Gastrocnemius medialis (tissue), 4 donors: ENCODE measurements around the gene TMEM163. TPM values are rescaled to one million over a fixed set of nuclear protein-coding genes. Genes with fewer than 3 reads are reported as not detected.

Source experiments
- ATAC-seq, 2 donors: fragments of 150-250 bp; one replicate each; pipeline ENCODE4 v1.9.1; 2016
- DNase-seq, 2 donors: peaks; one replicate each; pipeline ENCODE4 v3.0.0-alpha.2; 2019
- H3K27ac ChIP-seq, 4 donors: fragments of 200-600 bp; sonication (generic); 1 replicate in 1 of 4; 2 replicates in 3 of 4; pipeline ENCODE4 v1.5.1; 2016 to 2018; ENCODE audit warnings: mild to moderate bottlenecking in 2 of 4, moderate library complexity in 1 of 4
- H3K27me3 ChIP-seq, 3 donors: fragments of 200-600 bp; sonication (generic) in 2 of 3; 1 replicate in 1 of 3; 2 replicates in 2 of 3; pipeline versions ENCODE4 v1.5.1 to v1.6.0; 2016 to 2019; ENCODE audit warnings: mild to moderate bottlenecking in 1 of 3, moderate library complexity in 1 of 3
- H3K36me3 ChIP-seq, 2 donors: fragments of 200-600 bp; sonication (generic) in 1 of 2; one replicate each; pipeline ENCODE4 v1.5.1; 2017 to 2018
- H3K4me1 ChIP-seq, 2 donors: fragments of 200-600 bp; sonication (generic) in 1 of 2; one replicate each; pipeline ENCODE4 v1.5.1; 2016 to 2017; ENCODE audit warnings: mild to moderate bottlenecking in 2 of 2
- H3K4me3 ChIP-seq, 4 donors: fragments of 200-600 bp; sonication (generic) in 3 of 4; 1 replicate in 1 of 4; 2 replicates in 3 of 4; pipeline ENCODE4 v1.5.1; 2016 to 2019; ENCODE audit warnings: mild to moderate bottlenecking in 2 of 4
- H3K9me3 ChIP-seq, 3 donors: fragments of 200-600 bp; sonication (generic) in 2 of 3; 1 replicate in 1 of 3; 2 replicates in 2 of 3; pipeline ENCODE4 v1.5.1; 2016 to 2019
- POLR2A ChIP-seq, 2 donors: fragments of 450-650 bp; IDR thresholded peaks; one replicate each; pipeline ENCODE4 v1.6.1; 2017; ENCODE audit warnings: antibody characterized with exemption in 2 of 2, mild to moderate bottlenecking in 2 of 2, moderate library complexity in 2 of 2
- in situ Hi-C, 4 donors: fragments of 200-750 bp; cut with MboI; loops; one replicate each; pipeline versions ENCODE4 v1.15.0 to v1.8.0; 2017; ENCODE audit warnings: low sequenced_read_pairs in 4 of 4
- intact Hi-C: fragments of 100-400 bp; cut with DNase I; formaldehyde crosslinking; loops from one replicate; pipeline ENCODE4 v1.15.1; 2023; ENCODE audit warnings: low total_unique reads
- total RNA-seq, 4 donors: library from RNA; depleted of rRNA; stranded (reverse); fragments of >200 nt; gene quantifications; one replicate each; pipeline versions ENCODE4 v1.1.0 to v1.2.3, GENCODE V29; 2016
- TF ChIP-seq, protein P1 (sequence below), 5 experiments: fragments of 450-650 bp in 3 of 5; fragments of 200-600 bp in 2 of 5; sonication (generic) in 2 of 5; IDR thresholded peaks in 4 of 5; conservative IDR thresholded peaks in 1 of 5; 1 replicate in 4 of 5; 2 replicates in 1 of 5; pipeline ENCODE4 v1.5.1; 2016 to 2019; ENCODE audit warnings: antibody characterized with exemption in 5 of 5, mild to moderate bottlenecking in 3 of 5, moderate library complexity in 3 of 5

Gene TMEM163
- total RNA-seq, 4 donors from 2014 or later, result not detected

DNA sequence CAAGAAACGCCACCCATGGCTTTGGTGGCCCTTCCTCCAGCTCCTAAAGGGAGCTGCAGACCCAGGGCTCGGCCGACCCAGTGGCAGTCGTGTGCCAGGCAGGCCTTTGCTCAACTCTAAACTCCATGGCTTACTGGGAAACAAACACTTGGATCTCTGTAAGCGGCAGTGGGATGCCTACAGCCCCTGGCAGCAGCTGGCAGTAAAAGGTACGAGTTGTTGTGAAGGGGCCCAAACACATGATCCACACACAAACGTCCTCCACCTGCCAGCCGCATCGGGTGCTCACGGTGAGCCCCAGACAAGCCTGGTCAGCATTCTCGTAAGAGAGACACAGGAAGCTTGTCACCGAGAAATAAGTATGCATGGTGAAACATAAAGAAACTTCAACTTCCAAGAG lies 250.0 kb downstream of the TMEM163 start:
- in situ Hi-C loops, result loop anchor here in 2 of 4 donors (25.0 kb wide), 1 partner anchor 419 kb away; no protein-coding TSS in a partner anchor
- intact Hi-C loops, result no loop called here
- no peak overlapping the region for H3K4me3 ChIP-seq
- no peak overlapping the region for H3K27ac ChIP-seq
- no peak for TF ChIP-seq POLR2A (IDR thresholded peaks at IDR 0.05)
- TF ChIP-seq, protein P1, sequence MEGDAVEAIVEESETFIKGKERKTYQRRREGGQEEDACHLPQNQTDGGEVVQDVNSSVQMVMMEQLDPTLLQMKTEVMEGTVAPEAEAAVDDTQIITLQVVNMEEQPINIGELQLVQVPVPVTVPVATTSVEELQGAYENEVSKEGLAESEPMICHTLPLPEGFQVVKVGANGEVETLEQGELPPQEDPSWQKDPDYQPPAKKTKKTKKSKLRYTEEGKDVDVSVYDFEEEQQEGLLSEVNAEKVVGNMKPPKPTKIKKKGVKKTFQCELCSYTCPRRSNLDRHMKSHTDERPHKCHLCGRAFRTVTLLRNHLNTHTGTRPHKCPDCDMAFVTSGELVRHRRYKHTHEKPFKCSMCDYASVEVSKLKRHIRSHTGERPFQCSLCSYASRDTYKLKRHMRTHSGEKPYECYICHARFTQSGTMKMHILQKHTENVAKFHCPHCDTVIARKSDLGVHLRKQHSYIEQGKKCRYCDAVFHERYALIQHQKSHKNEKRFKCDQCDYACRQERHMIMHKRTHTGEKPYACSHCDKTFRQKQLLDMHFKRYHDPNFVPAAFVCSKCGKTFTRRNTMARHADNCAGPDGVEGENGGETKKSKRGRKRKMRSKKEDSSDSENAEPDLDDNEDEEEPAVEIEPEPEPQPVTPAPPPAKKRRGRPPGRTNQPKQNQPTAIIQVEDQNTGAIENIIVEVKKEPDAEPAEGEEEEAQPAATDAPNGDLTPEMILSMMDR (IDR thresholded peaks at IDR 0.05 in 4 of 5, conservative IDR thresholded peaks at IDR 0.05 in 1 of 5), result no peak
- ATAC-seq, result no peak
- DNase-seq, result no peak
- H3K36me3 ChIP-seq, result no peaks in the 10 kb centered on the region
- no peaks in the 10 kb centered on the region for H3K9me3 ChIP-seq
- H3K4me1 ChIP-seq, result no peaks in the 10 kb centered on the region
- H3K27me3 ChIP-seq, result no peaks in the 10 kb centered on the region

- DNase-seq (no peak), ATAC-seq (no peak)
- TF ChIP-seq, protein P1 (IDR thresholded peaks at IDR 0.05 in 4 of 5, conservative IDR thresholded peaks at IDR 0.05 in 1 of 5), result no peak
- TF ChIP-seq POLR2A (IDR thresholded peaks at IDR 0.05), result no peak
- in situ Hi-C loops (loop anchor here in 2 of 4 donors (25.0 kb wide), 1 partner anchor 419 kb away; no protein-coding TSS in a partner anchor), intact Hi-C loops (no loop called here)
- no peaks in the 10 kb centered on the region for H3K4me1 ChIP-seq
- H3K9me3 ChIP-seq, result no peaks in the 10 kb centered on the region
- H3K27me3 ChIP-seq, result no peaks in the 10 kb centered on the region
- H3K36me3 ChIP-seq, result no peaks in the 10 kb centered on the region
- no peak overlapping the region for H3K4me3 ChIP-seq
- H3K27ac ChIP-seq, result no peak overlapping the region
Measured at GRCh38 chr2:134468164-134468563, 250.6 kb downstream of the TMEM163 start.

DNA sequence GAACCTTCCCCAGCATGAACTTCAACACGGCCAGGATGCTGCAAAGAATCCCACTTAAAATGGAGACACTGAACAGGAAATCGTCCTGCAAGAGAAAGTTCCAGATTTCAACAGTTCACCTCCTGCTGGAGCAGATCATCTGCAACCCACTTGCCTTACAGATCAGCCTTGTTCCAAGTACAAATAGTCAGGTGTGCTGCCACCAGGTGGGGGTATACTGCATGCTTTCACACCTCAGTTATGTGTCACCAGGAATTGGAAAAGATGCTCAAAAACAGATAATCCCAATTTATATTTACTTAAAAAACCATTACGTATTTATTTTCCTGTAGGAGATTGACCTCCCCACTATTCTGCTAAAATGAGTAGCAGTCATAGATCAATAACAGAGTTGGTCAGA lies 252.7 kb downstream of the TMEM163 start:
- no peak overlapping the region for H3K4me3 ChIP-seq
- ATAC-seq (no peak), DNase-seq (no peak)
- TF ChIP-seq, protein P1 (IDR thresholded peaks at IDR 0.05 in 4 of 5, conservative IDR thresholded peaks at IDR 0.05 in 1 of 5), result no peak
- TF ChIP-seq POLR2A (IDR thresholded peaks at IDR 0.05), result no peak
- in situ Hi-C loops (loop anchor here in 2 of 4 donors (25.0 kb wide), 1 partner anchor 421 kb away; no protein-coding TSS in a partner anchor), intact Hi-C loops (no loop called here)
- H3K4me1 ChIP-seq, result no peaks in the 10 kb centered on the region
- H3K27me3 ChIP-seq, result no peaks in the 10 kb centered on the region
- H3K27ac ChIP-seq, result no peak overlapping the region
- H3K36me3 ChIP-seq, result no peaks in the 10 kb centered on the region
- no peaks in the 10 kb centered on the region for H3K9me3 ChIP-seq

- no peak for DNase-seq
- no peaks in the 10 kb centered on the region for H3K27me3 ChIP-seq
- H3K27ac ChIP-seq, result no peak overlapping the region
- intact Hi-C loops (no loop called here), in situ Hi-C loops (loop anchor here in 2 of 4 donors (25.0 kb wide), 1 partner anchor 422 kb away; no protein-coding TSS in a partner anchor)
- H3K4me3 ChIP-seq, result no peak overlapping the region
- ATAC-seq, result no peak
- H3K36me3 ChIP-seq, result no peaks in the 10 kb centered on the region
- TF ChIP-seq, protein P1 (IDR thresholded peaks at IDR 0.05 in 4 of 5, conservative IDR thresholded peaks at IDR 0.05 in 1 of 5), result no peak
- TF ChIP-seq POLR2A (IDR thresholded peaks at IDR 0.05), result no peak
- no peaks in the 10 kb centered on the region for H3K4me1 ChIP-seq
- H3K9me3 ChIP-seq, result no peaks in the 10 kb centered on the region
Measured at GRCh38 chr2:134465228-134466105, 253.3 kb downstream of the TMEM163 start.
